Stomach (tissue), 9 donors: ENCODE measurements around the gene OTOGL. TPM values are rescaled to one million over a fixed set of nuclear protein-coding genes. Genes with fewer than 3 reads are reported as not detected.
A peak's percentile ranks its signal among the peaks of the same experiment; 100 is the strongest.
"Not testable (repeated sequence)": the region's sequence is repeated elsewhere in the genome, so short reads cannot be mapped to it uniquely, and the experiment has no call there.

Experiments
- DNase-seq, 2 donors: peaks; one replicate each; pipeline versions ENCODE4 v3.0.0 to v3.0.0-alpha.2; 2013 to 2019
- H3K27ac ChIP-seq, 5 donors: fragments of 200-600 bp in 4 of 5; sonication (generic) in 4 of 5; one replicate each; pipeline ENCODE4 v1.5.1; 2013 to 2019; ENCODE audit warnings: mild to moderate bottlenecking in 1 of 5, moderate library complexity in 1 of 5
- H3K27me3 ChIP-seq, 3 donors: fragments of 200-600 bp; sonication (generic); one replicate each; pipeline ENCODE4 v1.5.1; 2017 to 2019; ENCODE audit warnings: mixed run types in 1 of 3
- H3K36me3 ChIP-seq, 4 donors: fragments of 200-600 bp; sonication (generic); 1 replicate in 3 of 4; 2 replicates in 1 of 4; pipeline ENCODE4 v1.5.1; 2016 to 2019
- H3K4me1 ChIP-seq, 4 donors: fragments of 200-600 bp; sonication (generic); one replicate each; pipeline ENCODE4 v1.5.1; 2016 to 2019
- H3K4me3 ChIP-seq, 4 donors: fragments of 200-600 bp; sonication (generic) in 3 of 4; one replicate each; pipeline ENCODE4 v1.5.1; 2016 to 2019; ENCODE audit warnings: mild to moderate bottlenecking in 1 of 4
- H3K9me3 ChIP-seq, 4 donors: fragments of 200-600 bp; sonication (generic); one replicate each; pipeline ENCODE4 v1.5.1; 2016 to 2019
- CTCF ChIP-seq, 7 experiments: fragments of 450-650 bp in 4 of 7; fragments of 200-600 bp in 3 of 7; sonication (generic) in 3 of 7; IDR thresholded peaks; one replicate each; pipeline ENCODE4 v1.5.1; 2016 to 2019; ENCODE audit warnings: antibody characterized with exemption in 7 of 7, control low read depth in 2 of 7, mild to moderate bottlenecking in 1 of 7
- EP300 ChIP-seq: sonication (generic); formaldehyde crosslinking; IDR thresholded peaks from one replicate; pipeline ENCODE4 v1.6.1; 2017; ENCODE audit warnings: antibody characterized with exemption
- POLR2A ChIP-seq, 4 donors: fragments of 450-650 bp; IDR thresholded peaks; one replicate each; pipeline ENCODE4 v1.6.1; 2016; ENCODE audit warnings: antibody characterized with exemption in 4 of 4, control low read depth in 2 of 4, mild to moderate bottlenecking in 1 of 4, moderate library complexity in 1 of 4
- POLR2AphosphoS5 ChIP-seq, 3 donors: sonication (generic); formaldehyde crosslinking; IDR thresholded peaks; one replicate each; pipeline ENCODE4 v1.6.1; 2016; ENCODE audit warnings: antibody characterized with exemption in 3 of 3
- WGBS, 5 donors: extraction: QIAGEN DNeasy Blood & Tissue Kit in 3 of 5; methylation state at CpG; one replicate each; pipeline versions ENCODE4 v1.1.5 to v1.1.7; 2013 to 2018; 5-methylcytosine and 5-hydroxymethylcytosine counted together
- intact Hi-C: fragments of 100-400 bp; cut with DNase I; formaldehyde crosslinking; loops from one replicate; pipeline ENCODE4 v1.15.1; 2023; ENCODE audit warnings: low total_unique reads
- polyA plus RNA-seq, 3 donors: library from polyadenylated mRNA; stranded (reverse); fragments of 200-250 nt; gene quantifications; one replicate each; pipeline ENCODE4 v1.2.3, GENCODE V29; 2013
- total RNA-seq, 5 donors: library from RNA; depleted of rRNA; stranded (reverse); fragments of >200 nt; gene quantifications; one replicate each; pipeline versions ENCODE4 v1.1.0 to v1.2.3, GENCODE V29; 2014 to 2016
- donor health status: healthy with polysubstance abuse.
- donor health status: Bipolar disorder and iron deficiency.
- donor health status: healthy.

Gene OTOGL
- total and polyA plus RNA-seq, 8 donors: 0.58 to 1.7 (median 0.99) TPM; not detected in 4

- 56 to 70% (median 59%) methylated on average over 2 of the region's 2 CpGs for WGBS, 5 donors
- no peak overlapping the region for H3K27ac ChIP-seq
- H3K9me3 ChIP-seq: no peaks in the 10 kb centered on the region
- no peak overlapping the region for H3K4me3 ChIP-seq
- no peaks in the 10 kb centered on the region for H3K4me1 ChIP-seq
- intact Hi-C loops: no loop called here
- DNase-seq: no peak
- no peaks in the 10 kb centered on the region for H3K36me3 ChIP-seq
- no peak for TF ChIP-seq EP300
- TF ChIP-seq POLR2A (IDR thresholded peaks at IDR 0.05): no peak
- no peak for TF ChIP-seq CTCF (IDR thresholded peaks at IDR 0.05)
- no peak for TF ChIP-seq POLR2AphosphoS5 (IDR thresholded peaks at IDR 0.05)
- H3K27me3 ChIP-seq: no peaks in the 10 kb centered on the region
Observed at GRCh38 chr12:80064951-80065350, 34.4 kb upstream of the OTOGL start.

GRCh38 chr12:80068173-80068572 lies 31.2 kb upstream of the OTOGL start:
- H3K4me1 ChIP-seq: no peaks in the 10 kb centered on the region
- no peaks in the 10 kb centered on the region for H3K36me3 ChIP-seq
- no peak overlapping the region for H3K27ac ChIP-seq
- TF ChIP-seq EP300 (no peak), POLR2A (IDR thresholded peaks at IDR 0.05) (no peak), POLR2AphosphoS5 (IDR thresholded peaks at IDR 0.05) (no peak), CTCF (IDR thresholded peaks at IDR 0.05) (no peak)
- 39 to 60% (median 50%) methylated on average over 2 of the region's 2 CpGs for WGBS, 5 donors
- no peak for DNase-seq
- H3K27me3 ChIP-seq: no peaks in the 10 kb centered on the region
- H3K9me3 ChIP-seq: no peaks in the 10 kb centered on the region
- H3K4me3 ChIP-seq: no peak overlapping the region
- intact Hi-C loops: no loop called here

- H3K36me3 ChIP-seq, H3K27me3 ChIP-seq, H3K9me3 ChIP-seq, intact Hi-C loops, H3K4me3 ChIP-seq, H3K27ac ChIP-seq: not testable (repeated sequence)
- 20 to 67% (median 35%) methylated on average over 2 to 9 of the region's 9 CpGs for WGBS, 5 donors
- peaks cover 0 to 13% (median 2%) of the 10 kb centered on the region in 4 donors for H3K4me1 ChIP-seq
- DNase-seq: peak; percentile 34 to 71
Observed at GRCh38 chr12:80083892-80084614, 15.3 kb upstream of the OTOGL start.

GRCh38 chr12:80086025-80086424 lies 13.3 kb upstream of the OTOGL start:
- TF ChIP-seq EP300 (no peak), CTCF (IDR thresholded peaks at IDR 0.05) (no peak), POLR2A (IDR thresholded peaks at IDR 0.05) (no peak), POLR2AphosphoS5 (IDR thresholded peaks at IDR 0.05) (no peak)
- Histone ChIP-seq H3K27ac (no peak overlapping the region), H3K9me3 (no peaks in the 10 kb centered on the region), H3K4me3 (no peak overlapping the region), H3K36me3 (no peaks in the 10 kb centered on the region), H3K27me3 (no peaks in the 10 kb centered on the region), H3K4me1 (peaks cover 0 to 13% (median 2%) of the 10 kb centered on the region in 4 donors)
- intact Hi-C loops: no loop called here
- DNase-seq: no peak
- WGBS, 5 donors: 82 to 93% (median 87%) methylated on average over 3 of the region's 3 CpGs

GRCh38 chr12:80087486-80088213 lies 11.7 kb upstream of the OTOGL start:
- Histone ChIP-seq H3K36me3 (no peaks in the 10 kb centered on the region), H3K4me1 (peaks cover 0 to 13% (median 2%) of the 10 kb centered on the region in 4 donors), H3K27ac (no peak overlapping the region), H3K27me3 (no peaks in the 10 kb centered on the region), H3K9me3 (no peaks in the 10 kb centered on the region), H3K4me3 (no peak overlapping the region)
- TF ChIP-seq POLR2AphosphoS5 (IDR thresholded peaks at IDR 0.05): no peak
- no peak for TF ChIP-seq EP300
- no peak for TF ChIP-seq POLR2A (IDR thresholded peaks at IDR 0.05)
- no peak for DNase-seq
- 85 to 89% (median 87%) methylated on average over 8 of the region's 8 CpGs for WGBS, 5 donors
- intact Hi-C loops: no loop called here
